Endodermal cell (in vitro differentiated cells): ENCODE data around the gene SPINT1. TPM values are rescaled to one million over a fixed set of nuclear protein-coding genes. Genes with fewer than 3 reads are reported as not detected.

ENCODE experiments used
- DNase-seq: peaks from one replicate; pipeline ENCODE4 v3.0.0-alpha.2; 2017
- H3K27ac ChIP-seq: 2 replicates; pipeline ENCODE4 v1.5.1; 2013; ENCODE audit warnings: mild to moderate bottlenecking, low read depth, low read length, moderate library complexity
- H3K27me3 ChIP-seq: 2 replicates; pipeline ENCODE4 v1.6.1; 2013; ENCODE audit warnings: mild to moderate bottlenecking, low read length, moderate library complexity; ENCODE audit not compliant: insufficient read depth, control insufficient read depth, poor library complexity, severe bottlenecking
- H3K36me3 ChIP-seq: 2 replicates; pipeline ENCODE4 v1.7.0; 2013; ENCODE audit warnings: mild to moderate bottlenecking, low read length, moderate library complexity; ENCODE audit not compliant: control insufficient read depth, insufficient read depth
- H3K4me1 ChIP-seq: one replicate; pipeline ENCODE4 v1.7.0; 2013; ENCODE audit warnings: low read length; ENCODE audit not compliant: control insufficient read depth, insufficient read depth
- H3K4me3 ChIP-seq: 2 replicates; pipeline ENCODE4 v1.5.1; 2013; ENCODE audit warnings: mild to moderate bottlenecking, low read length, moderate library complexity
- H3K9ac ChIP-seq: 2 replicates; pipeline ENCODE4 v1.6.1; 2013; ENCODE audit warnings: mild to moderate bottlenecking, low read length, moderate library complexity; ENCODE audit not compliant: poor library complexity, severe bottlenecking; ENCODE audit errors: extremely low read depth
- H3K9me3 ChIP-seq: 2 replicates; pipeline ENCODE4 v1.6.1; 2013; ENCODE audit warnings: mild to moderate bottlenecking, low read length, moderate library complexity; ENCODE audit not compliant: control insufficient read depth
- H3K27ac Mint-ChIP-seq: 2 replicates; pipeline ENCODE4 v1.8.0; 2020; ENCODE audit warnings: mixed read lengths
- H3K27me3 Mint-ChIP-seq: 2 replicates; pipeline ENCODE4 v1.8.0; 2021; ENCODE audit warnings: mild to moderate bottlenecking, mixed read lengths; ENCODE audit not compliant: insufficient read depth
- H3K36me3 Mint-ChIP-seq: 2 replicates; pipeline ENCODE4 v1.8.0; 2020; ENCODE audit warnings: low read depth, mixed read lengths
- H3K4me1 Mint-ChIP-seq: 2 replicates; pipeline ENCODE4 v1.8.0; 2020; ENCODE audit warnings: mixed read lengths
- H3K4me3 Mint-ChIP-seq: 2 replicates; pipeline ENCODE4 v1.8.0; 2020; ENCODE audit warnings: mild to moderate bottlenecking, moderate library complexity, mixed read lengths
- H3K9me3 Mint-ChIP-seq: 2 replicates; pipeline ENCODE4 v1.8.0; 2020; ENCODE audit warnings: mild to moderate bottlenecking, mixed read lengths
- WGBS, 2 experiments: methylation state at CpG; one replicate each; pipeline versions ENCODE4 v1.1.5 to v1.1.7; 2013; ENCODE audit warnings: missing lambda C conversion rate in 2 of 2, mixed read lengths in 1 of 2; ENCODE audit not compliant: insufficient coverage in 1 of 2, insufficient read length in 1 of 2; 5-methylcytosine and 5-hydroxymethylcytosine counted together
- total RNA-seq, 2 donors: library from RNA; stranded (reverse); fragmentation: NEBNext Ultra II Directional in 1 of 2; extraction: Animal tissue kit (Norgen Biotek cat#: 25700) in 1 of 2; gene quantifications; 2 replicates in 1 of 2; 3 replicates in 1 of 2; pipeline ENCODE4 v1.2.1, GENCODE V29; 2021
- TF ChIP-seq, protein P1 (sequence below): fragments of 200-600 bp; sonication (generic); conservative IDR thresholded peaks from 2 replicates; pipeline ENCODE4 v1.5.0; 2021; ENCODE audit warnings: antibody characterized with exemption, mild to moderate bottlenecking

Gene SPINT1
- total RNA-seq, 2 donors from 2014 or later = 129 to 141 TPM

DNA sequence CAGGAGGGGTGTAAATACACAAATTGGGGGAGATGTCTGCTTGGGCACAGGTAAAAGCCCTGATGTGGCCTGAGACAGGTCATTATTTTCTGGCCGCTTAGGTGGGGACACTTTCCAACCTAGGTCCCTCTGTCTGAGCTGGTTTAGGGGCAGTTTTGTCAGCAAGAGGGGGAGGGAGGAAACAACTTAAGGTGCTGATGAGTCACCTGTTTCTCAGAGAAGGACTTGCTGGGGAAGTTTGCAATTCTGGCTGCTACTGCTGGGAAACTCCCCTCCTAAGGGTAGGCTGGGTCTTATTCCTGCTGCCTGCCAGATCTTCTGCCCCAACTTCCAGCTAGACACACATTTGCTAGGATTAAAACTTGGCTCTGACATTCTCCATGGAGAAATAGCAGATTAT lies 34.9 kb downstream of the SPINT1 start:
- Histone ChIP-seq H3K4me3 (no peak overlapping the region), H3K4me1 (no peaks in the 10 kb centered on the region), H3K36me3 (no peaks in the 10 kb centered on the region), H3K9me3 (peaks cover 10% of the 10 kb centered on the region), H3K27ac (no peak overlapping the region), H3K9ac (no peak overlapping the region), H3K27me3 (peaks cover 6% of the 10 kb centered on the region)
- H3K27ac Mint-ChIP-seq = peak overlapping the region; percentile 32
- no peak overlapping the region for H3K4me3 Mint-ChIP-seq
- H3K27me3 Mint-ChIP-seq = peaks cover 3% of the 10 kb centered on the region
- H3K9me3 Mint-ChIP-seq = peaks cover 9% of the 10 kb centered on the region
- WGBS, 2 experiments = 75 to 100% methylated on average over 1 of the region's 1 CpG
- TF ChIP-seq, protein P1, sequence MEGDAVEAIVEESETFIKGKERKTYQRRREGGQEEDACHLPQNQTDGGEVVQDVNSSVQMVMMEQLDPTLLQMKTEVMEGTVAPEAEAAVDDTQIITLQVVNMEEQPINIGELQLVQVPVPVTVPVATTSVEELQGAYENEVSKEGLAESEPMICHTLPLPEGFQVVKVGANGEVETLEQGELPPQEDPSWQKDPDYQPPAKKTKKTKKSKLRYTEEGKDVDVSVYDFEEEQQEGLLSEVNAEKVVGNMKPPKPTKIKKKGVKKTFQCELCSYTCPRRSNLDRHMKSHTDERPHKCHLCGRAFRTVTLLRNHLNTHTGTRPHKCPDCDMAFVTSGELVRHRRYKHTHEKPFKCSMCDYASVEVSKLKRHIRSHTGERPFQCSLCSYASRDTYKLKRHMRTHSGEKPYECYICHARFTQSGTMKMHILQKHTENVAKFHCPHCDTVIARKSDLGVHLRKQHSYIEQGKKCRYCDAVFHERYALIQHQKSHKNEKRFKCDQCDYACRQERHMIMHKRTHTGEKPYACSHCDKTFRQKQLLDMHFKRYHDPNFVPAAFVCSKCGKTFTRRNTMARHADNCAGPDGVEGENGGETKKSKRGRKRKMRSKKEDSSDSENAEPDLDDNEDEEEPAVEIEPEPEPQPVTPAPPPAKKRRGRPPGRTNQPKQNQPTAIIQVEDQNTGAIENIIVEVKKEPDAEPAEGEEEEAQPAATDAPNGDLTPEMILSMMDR = no peak
- DNase-seq = peak; percentile 72
- no peaks in the 10 kb centered on the region for H3K36me3 Mint-ChIP-seq
- peaks cover 2% of the 10 kb centered on the region for H3K4me1 Mint-ChIP-seq

DNA sequence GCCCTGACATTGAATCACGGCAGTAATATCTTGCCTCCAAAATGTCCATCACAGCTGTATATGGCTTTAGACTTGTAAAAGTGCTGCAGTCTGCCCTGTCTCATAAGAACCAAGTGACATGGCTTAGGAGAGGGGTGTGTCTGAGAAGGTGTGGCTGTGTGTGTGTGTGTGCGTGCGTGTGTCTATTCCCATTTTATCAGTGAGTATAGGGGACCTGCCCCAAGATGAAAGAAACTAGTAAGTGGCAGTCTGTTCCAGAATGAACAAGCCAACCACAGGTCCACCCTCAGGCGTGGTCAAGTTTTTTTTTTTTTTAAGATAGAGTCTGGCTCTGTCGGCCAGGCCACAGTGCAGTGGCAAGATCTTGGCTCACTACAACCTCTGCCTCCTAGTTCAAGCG lies 35.8 kb downstream of the SPINT1 start:
- Mint-ChIP-seq H3K36me3 (no peaks in the 10 kb centered on the region), H3K9me3 (peaks cover 9% of the 10 kb centered on the region), H3K27ac (no peak overlapping the region), H3K27me3 (peaks cover under 1% of the 10 kb centered on the region), H3K4me3 (no peak overlapping the region), H3K4me1 (no peaks in the 10 kb centered on the region)
- TF ChIP-seq, protein P1 = no peak
- no peak overlapping the region for H3K27ac ChIP-seq
- H3K9me3 ChIP-seq = peaks cover 10% of the 10 kb centered on the region
- 91 to 100% methylated on average over 3 to 6 of the region's 6 CpGs for WGBS, 2 experiments
- H3K4me1 ChIP-seq = no peaks in the 10 kb centered on the region
- peaks cover 1% of the 10 kb centered on the region for H3K27me3 ChIP-seq
- H3K36me3 ChIP-seq = no peaks in the 10 kb centered on the region
- H3K9ac ChIP-seq = no peak overlapping the region
- no peak for DNase-seq
- H3K4me3 ChIP-seq = no peak overlapping the region

DNA sequence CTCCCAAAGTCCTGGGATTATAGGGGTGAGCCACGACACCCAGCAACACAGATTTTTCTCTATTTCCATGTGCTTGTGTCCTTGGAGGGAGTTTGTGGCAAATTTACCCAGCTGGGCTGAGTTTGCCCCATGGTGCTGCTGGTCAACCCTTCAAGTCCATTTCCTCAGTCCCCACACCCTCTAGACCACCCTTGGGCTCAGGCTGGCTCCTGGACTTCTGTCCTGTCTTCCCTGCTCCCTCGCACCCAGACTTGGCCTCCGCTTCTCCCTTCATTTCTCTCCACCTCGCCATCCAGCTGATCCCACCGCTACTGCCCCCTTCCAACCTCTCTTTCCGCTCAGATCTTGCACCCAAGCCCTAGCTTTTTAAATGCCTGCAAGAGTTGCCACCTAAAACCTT lies 37.5 kb downstream of the SPINT1 start:
- no peak for DNase-seq
- no peaks in the 10 kb centered on the region for H3K36me3 Mint-ChIP-seq
- no peak overlapping the region for H3K4me3 ChIP-seq
- H3K36me3 ChIP-seq = no peaks in the 10 kb centered on the region
- H3K27me3 Mint-ChIP-seq = no peaks in the 10 kb centered on the region
- H3K9ac ChIP-seq = no peak overlapping the region
- no peaks in the 10 kb centered on the region for H3K4me1 Mint-ChIP-seq
- H3K27me3 ChIP-seq = no peaks in the 10 kb centered on the region
- H3K27ac Mint-ChIP-seq = no peak overlapping the region
- TF ChIP-seq, protein P1 = no peak
- 96 to 98% methylated on average over 4 to 5 of the region's 6 CpGs for WGBS, 2 experiments
- H3K4me1 ChIP-seq = no peaks in the 10 kb centered on the region
- H3K4me3 Mint-ChIP-seq = no peak overlapping the region
- H3K27ac ChIP-seq = no peak overlapping the region
- H3K9me3 Mint-ChIP-seq = peaks cover 9% of the 10 kb centered on the region
- H3K9me3 ChIP-seq = peaks cover 10% of the 10 kb centered on the region
